ENCODE measurements around the gene CEACAM8.
A peak's percentile ranks its signal among the peaks of the same experiment; 100 is the strongest.
"Not testable (repeated sequence)": the region's sequence is repeated elsewhere in the genome, so short reads cannot be mapped to it uniquely, and the experiment has no call there.

Gene CEACAM8

GRCh38 chr19:42627916-42628315 lies 33.2 kb upstream of the CEACAM8 start:
- TF ChIP-seq CTCF (IDR thresholded peaks at IDR 0.05; ENCODE audit: control insufficient read depth, extremely low read depth, insufficient read depth) = no peak
- no peak for DNase-seq (ENCODE audit: low read depth)
- no peak overlapping the region for H3K4me3 ChIP-seq (ENCODE audit: low read depth, low read length)

GRCh38 chr19:42626181-42626580 lies 31.5 kb upstream of the CEACAM8 start:
- no peak overlapping the region for H3K4me3 ChIP-seq (ENCODE audit: low read depth, low read length)
- no peak for TF ChIP-seq CTCF (IDR thresholded peaks at IDR 0.05; ENCODE audit: control insufficient read depth, extremely low read depth, insufficient read depth)
- no peak for DNase-seq (ENCODE audit: low read depth)

GRCh38 chr19:42619271-42619670 lies 24.5 kb upstream of the CEACAM8 start:
- H3K4me3 ChIP-seq (ENCODE audit: low read depth, low read length) = no peak overlapping the region
- TF ChIP-seq CTCF (IDR thresholded peaks at IDR 0.05; ENCODE audit: control insufficient read depth, extremely low read depth, insufficient read depth) = no peak
- no peak for DNase-seq (ENCODE audit: low read depth)

GRCh38 chr19:42613666-42614065 lies 18.9 kb upstream of the CEACAM8 start:
- H3K4me3 ChIP-seq (ENCODE audit: low read depth, low read length) = no peak overlapping the region
- no peak for DNase-seq (ENCODE audit: low read depth)
- no peak for TF ChIP-seq CTCF (IDR thresholded peaks at IDR 0.05; ENCODE audit: control insufficient read depth, extremely low read depth, insufficient read depth)

- DNase-seq (ENCODE audit: low read depth); H3K4me3 ChIP-seq (ENCODE audit: low read depth, low read length): not testable (repeated sequence)
Measured at GRCh38 chr19:42610401-42610915, 15.7 kb upstream of the CEACAM8 start.

GRCh38 chr19:42606660-42607351 lies 12.1 kb upstream of the CEACAM8 start:
- DNase-seq (ENCODE audit: low read depth) = peak; percentile 14
- no peak overlapping the region for H3K4me3 ChIP-seq (ENCODE audit: low read depth, low read length)
- peak; percentile 67 for TF ChIP-seq CTCF (IDR thresholded peaks at IDR 0.05; ENCODE audit: control insufficient read depth, extremely low read depth, insufficient read depth)

GRCh38 chr19:42601811-42602443 lies 7.2 kb upstream of the CEACAM8 start:
- no peak overlapping the region for H3K4me3 ChIP-seq (ENCODE audit: low read depth, low read length)
- no peak for TF ChIP-seq CTCF (IDR thresholded peaks at IDR 0.05; ENCODE audit: control insufficient read depth, extremely low read depth, insufficient read depth)
- no peak for DNase-seq (ENCODE audit: low read depth)
